HG02938 (cell line): ENCODE data around the gene NEK7.
"Not testable (repeated sequence)": the region's sequence is repeated elsewhere in the genome, so short reads cannot be mapped to it uniquely, and the experiment has no call there.

Experiments
- ATAC-seq: cut with Tn5 transposase; IDR thresholded peaks from one replicate; pipeline ENCODE4 v1.9.1; 2021; ENCODE audit warnings: mild to moderate bottlenecking, moderate library complexity; ENCODE audit not compliant: unreplicated experiment

The NEK7 gene

DNA sequence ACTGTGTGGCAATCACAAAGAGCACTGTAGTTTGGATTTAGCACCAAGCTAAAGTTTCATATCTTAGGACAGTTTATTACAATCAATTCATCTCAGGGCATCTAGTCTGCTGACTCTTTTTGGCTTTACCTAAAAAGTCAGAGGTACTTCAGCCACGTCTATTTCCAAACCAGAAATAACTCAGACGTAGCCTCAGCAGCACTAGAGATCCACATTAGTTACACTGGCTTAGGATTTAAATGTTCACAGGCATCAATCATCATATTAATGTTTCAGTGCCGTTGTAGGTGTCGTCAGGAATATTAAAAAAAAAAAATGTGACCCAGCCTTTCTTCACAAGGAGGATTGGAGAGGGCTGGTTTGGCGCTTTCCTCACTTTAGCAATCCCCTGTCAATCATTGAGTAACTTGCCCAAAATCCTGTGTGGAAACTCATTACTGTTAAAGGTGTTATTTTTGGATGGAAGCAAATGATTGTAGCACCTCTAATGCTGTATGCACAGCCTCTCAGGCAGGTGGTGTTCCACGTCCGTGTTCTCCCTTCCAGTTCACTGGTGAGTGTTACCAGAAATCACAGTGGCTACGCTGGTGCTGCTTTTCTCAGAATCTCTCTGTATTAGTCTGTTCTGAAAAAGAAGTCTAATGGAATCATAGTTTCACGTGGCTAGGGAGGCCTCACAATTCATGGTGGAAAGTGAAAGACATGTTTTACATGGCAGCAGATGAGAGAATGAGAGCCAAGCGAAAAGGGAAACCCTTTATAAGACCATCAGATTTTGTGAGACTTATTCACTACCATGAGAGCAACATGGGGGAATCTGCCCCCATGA, 45.4 kb downstream of the NEK7 start:
- peak; percentile 90 for ATAC-seq

DNA sequence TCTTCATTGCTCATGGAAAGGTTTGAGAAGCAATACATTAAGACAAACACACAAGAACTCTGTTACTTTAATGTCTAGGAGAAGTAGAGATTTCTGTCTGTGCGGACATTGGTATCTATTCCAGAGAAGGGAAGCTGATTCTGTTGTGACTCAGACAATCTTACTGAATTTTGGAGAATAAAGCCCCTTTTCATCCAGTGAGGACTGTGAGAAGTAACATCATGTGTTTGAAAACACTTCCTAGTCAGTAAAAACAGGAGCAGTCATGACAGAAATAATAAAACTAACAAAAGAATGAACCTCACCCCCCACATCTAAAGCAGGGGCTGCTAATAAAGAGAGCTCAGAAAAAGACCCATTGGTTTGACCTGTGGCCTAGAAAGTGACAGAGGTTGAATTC, 46.6 kb downstream of the NEK7 start:
- no peak for ATAC-seq

DNA sequence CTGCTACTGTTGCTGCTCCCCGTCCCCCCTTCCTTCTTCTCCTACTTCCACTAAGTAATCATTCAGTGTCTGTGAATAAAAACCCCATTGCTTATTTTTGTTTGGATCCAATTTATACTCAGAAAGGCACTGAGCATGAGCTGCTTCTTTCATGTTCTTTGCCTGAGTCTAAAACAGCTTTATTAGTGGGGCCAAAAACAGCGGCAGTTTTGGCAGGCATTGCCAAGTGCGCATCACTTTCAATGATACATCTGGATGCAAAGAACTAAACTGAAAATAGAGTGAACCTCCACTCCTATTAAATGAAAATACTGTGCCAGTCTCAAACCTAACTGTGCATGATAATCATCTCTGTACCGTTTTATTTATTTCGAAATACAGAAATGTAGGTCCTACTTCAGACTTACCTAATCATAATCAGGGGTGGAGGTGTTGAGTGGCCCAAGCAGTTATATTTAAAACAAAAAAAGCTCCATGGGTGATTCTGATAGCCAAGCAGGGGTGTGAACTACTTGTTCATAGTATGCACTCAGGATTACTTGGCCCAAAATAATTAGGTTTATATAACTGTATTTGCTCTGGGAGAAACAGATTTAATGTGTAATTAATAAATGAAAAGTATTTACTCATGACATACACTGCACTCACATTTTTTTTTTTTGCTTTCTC, 48.4 kb downstream of the NEK7 start:
- ATAC-seq, result no peak

DNA sequence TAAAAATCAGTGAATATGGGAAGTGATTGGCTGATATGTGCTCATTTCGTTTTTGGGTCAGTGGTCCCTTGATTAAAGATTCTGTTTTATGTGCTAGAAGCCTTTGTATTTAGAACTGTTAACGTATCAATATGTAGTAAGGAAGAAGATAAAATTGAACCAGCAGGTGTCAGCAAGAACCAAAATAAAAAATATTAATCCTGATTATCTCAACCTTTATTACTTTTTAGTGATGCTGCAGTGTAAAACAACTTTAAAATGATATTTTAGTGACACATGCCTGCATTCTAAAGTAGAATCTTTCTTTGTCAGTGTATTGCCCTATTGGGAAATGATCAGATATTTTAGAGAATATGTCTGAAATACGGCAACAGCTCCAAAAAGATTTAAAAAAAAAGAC, 49.5 kb downstream of the NEK7 start:
- ATAC-seq, result no peak

DNA sequence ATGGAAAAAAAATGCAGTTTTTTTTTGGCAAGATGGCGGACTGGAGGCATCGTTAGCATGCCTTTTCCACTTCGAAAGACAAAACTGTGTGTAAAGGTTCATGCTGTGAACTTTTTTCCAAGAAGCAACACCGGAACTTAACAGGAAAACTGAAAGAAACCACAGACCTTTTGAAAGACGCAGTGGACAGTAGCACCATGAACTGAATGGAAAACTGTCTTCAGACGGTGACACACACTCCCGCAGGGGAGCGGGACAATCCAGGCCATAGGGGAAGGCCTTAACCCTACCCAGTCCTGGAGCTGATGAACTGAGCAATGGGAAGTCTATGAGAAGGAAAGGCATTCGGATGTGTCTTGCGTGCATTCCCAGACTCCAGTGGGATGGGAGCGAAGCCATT, 54.9 kb downstream of the NEK7 start:
- ATAC-seq, result no peak

DNA sequence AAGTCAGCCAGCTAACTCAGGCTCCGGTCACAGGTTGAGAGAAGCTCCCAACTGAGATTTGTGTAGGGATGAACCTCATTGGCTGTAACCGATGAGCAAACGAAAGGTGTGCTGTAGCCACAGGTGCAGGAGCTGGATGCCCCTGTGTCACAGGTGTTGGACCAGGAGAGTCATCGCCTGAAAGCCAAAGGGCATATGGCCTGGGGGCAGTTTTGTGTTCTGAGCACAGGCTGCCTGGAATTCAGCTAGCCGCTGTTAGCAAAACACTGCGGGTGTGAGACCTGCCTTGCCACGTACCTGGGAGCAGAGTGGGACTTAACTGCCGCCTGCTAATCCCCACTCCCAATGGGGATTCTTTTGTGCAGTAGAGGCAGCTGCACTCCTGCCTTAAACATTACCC, 55.3 kb downstream of the NEK7 start:
- ATAC-seq, result no peak

DNA sequence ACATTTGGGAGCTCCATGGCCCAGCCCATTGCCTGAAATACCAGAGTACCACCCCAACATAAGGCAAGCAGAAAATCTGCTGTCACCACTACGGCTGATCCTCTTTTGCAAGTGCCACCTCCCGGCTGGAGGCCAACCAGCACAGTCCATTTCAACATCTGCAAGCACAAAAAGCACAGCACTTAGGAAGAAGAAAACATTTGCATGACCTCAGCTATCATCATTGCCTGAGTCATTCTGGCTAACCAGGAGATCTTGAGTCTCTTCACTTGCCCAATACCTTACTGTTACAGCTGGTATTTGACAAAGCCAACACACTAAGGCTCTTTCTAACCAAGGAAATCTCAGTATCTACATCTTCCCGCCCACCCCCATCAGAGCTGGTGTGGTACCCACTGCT, 55.9 kb downstream of the NEK7 start:
- no peak for ATAC-seq

DNA sequence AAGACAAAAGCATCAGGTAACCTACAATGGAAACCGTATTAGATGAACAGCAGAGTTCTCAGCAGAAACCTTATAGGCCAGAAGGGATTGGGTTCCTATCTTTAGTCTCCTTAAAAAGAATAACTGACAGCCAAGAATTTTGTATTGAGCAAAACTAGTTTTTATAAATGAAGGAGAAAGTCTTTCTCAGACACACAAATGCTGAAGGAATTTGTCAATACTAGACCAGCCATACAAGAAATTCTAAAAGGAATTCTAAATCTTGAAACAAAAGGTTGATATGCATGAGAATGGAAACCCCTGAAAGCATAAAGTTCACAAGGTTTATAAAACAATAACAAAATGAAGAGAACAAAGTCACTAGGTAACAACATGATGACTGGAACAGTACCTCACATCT, 58.1 kb downstream of the NEK7 start:
- no peak for ATAC-seq

DNA sequence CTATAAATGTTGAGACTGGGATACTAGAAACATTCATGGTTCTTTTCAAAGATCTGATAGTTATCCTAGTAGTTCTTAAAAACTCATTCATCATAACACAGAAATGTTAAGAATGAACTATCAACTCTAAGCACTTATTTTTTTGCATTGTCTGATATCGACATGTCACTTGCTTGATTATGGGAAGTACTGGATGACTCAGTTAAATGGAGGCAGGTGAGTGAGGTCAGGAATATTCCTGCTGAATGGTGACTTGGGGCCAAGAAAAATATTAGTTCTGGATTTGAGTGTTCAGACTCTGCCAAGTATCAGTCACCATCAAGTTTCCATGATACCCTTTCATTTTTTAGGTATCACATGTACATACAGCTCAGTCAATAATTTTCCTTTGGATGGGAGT, 63.6 kb downstream of the NEK7 start:
- ATAC-seq, result no peak

DNA sequence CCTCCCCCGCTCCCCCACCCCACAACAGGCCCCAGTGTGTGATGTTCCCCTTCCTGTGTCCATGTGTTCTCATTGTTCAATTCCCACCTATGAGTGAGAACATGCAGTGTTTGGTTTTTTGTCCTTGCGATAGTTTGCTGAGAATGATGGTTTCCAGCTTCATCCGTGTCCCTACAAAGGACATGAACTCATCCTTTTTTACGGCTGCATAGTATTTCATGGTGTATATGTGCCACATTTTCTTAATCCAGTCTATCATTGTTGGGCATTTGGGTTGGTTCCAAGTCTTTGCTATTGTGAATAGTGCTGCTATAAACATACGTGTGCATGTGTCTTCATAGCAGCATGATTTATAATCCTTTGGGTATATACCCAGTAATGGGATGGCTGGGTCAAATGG, 70.2 kb downstream of the NEK7 start:
- not testable (repeated sequence) for ATAC-seq

DNA sequence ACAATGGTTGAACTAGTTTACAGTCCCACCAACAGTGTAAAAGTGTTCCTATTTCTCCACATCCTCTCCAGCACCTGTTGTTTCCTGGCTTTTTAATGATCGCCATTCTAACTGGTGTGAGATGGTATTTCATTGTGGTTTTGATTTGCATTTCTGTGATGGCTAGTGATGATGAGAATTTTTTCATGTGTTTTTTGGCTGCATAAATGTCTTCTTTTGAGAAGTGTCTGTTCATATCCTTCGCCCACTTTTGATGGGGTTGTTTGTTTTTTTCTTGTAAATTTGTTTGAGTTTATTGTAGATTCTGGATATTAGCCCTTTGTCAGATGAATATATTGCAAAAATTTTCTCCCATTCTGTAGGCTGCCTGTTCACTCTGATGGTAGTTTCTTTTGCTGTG, 70.7 kb downstream of the NEK7 start:
- not testable (repeated sequence) for ATAC-seq

DNA sequence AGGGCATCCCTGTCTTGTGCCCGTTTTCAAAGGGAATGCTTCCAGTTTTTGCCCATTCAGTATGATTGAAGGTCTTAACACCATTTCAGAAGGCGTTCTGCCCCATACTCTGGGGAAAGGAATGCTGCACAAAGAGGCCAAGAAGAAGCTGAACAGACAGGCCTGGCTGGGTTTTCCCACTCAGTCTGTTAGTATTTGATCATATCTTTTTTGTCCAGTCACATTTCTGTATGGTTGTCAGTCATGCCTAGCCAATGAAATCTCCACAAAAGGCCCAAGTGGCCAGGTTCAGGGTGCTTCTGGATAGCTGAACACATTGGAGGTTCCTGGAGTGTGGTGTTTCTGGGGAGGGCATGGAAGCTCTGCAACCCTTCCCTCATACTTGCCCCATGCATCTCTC, 72.1 kb downstream of the NEK7 start:
- ATAC-seq, result no peak

DNA sequence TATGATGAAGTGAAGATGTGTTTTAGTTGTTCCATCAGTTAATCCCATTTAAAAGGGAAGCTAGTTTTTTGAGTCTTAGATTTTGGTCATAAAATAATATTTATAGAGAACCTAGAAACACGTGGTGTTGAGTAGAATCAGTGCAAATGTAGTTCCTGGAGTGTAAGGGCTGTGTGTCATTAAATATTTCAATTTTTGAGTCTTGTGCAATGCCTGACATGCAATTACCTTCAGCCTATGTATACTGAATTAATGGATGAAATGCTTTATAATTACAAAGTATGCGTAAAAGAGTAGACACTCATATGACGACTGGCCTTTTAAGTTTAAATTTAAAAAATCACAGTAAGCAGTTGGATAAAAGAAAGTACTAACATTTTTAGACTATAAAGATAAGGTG, 75.0 kb downstream of the NEK7 start:
- ATAC-seq, result no peak

DNA sequence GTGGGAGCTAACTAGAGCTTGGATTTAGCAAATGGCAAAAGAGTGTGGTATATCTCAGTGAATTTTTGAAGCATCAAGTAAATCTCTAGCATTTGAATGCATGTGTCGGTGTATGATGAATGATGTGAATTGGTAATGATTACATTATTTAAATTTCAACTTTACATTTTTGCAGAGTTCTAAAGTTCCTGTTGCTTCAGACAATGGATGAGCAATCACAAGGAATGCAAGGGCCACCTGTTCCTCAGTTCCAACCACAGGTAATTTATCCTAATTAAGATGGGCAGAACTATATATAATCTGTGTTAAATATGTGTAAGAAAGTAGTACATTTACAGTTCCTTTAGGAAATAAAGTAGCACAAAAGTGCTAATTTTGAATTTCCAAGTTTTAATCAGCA, 75.6 kb downstream of the NEK7 start:
- ATAC-seq, result no peak

DNA sequence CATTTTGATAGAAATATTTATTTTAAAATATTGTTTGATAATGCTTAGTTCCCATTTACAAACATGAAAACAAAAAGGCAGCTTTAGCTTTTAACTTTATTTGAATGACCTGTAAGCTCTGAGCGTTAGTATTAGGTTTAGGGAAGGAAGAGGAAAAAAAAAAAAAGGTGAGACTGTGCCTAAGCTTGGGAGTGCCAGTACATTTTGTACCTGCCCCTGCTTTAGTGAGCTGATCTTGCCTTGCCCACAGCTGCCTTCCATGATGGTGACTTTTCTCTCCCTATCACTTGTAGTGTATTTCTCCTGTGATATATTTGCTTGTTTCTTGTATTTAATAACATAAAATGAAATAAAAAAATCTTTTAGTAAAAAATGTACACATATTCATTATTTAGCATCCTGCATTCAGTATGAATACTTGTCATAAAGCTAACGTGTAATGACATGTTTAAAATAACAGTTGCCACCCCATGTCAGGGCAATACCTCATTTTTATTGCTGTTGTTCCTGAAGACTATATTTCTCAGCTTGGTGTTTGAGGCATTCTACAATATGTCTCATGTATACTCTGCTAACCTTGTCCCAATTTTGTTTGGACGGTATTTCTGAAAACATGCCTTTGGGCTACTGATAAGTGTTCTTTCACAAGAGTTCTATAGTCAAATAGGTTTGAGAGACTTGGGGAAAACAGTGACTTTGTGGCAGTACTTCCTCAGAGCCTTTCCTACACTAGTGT, 76.3 kb downstream of the NEK7 start:
- ATAC-seq, result no peak

DNA sequence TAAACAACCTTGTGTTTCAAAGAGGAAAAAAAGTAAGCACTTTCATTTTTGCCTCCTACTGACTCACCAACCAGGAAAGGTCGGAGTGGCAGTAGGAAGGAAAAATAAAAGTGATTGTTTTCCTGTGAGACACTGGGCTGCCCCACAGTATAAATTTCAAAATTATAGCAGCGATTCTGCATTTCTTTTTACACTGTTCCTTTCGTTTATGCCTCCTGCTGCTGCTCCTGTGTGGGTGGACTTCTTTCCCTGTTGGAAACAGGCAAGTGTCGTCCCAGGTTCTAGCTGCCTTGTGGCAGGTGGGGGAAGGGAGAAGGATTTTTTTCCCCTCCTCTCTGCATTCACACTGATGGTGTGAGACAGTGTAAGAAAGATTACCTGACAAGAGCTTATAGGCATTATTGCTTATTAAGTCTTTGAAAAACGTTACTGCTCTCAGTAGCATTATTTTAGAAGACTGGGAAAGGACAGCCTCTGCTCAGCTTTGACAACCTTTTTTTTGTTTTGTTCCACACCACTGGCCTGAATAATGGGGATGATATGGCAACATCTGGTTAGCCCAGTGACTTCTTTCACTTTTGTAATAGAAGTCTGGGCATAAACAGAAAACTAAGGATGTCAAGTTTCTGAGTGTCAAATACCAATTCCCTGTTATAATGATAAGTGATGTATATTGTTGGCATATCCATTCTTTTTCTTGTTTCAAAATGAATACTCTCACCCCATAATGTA, 77.9 kb downstream of the NEK7 start:
- peak; percentile 58 for ATAC-seq

DNA sequence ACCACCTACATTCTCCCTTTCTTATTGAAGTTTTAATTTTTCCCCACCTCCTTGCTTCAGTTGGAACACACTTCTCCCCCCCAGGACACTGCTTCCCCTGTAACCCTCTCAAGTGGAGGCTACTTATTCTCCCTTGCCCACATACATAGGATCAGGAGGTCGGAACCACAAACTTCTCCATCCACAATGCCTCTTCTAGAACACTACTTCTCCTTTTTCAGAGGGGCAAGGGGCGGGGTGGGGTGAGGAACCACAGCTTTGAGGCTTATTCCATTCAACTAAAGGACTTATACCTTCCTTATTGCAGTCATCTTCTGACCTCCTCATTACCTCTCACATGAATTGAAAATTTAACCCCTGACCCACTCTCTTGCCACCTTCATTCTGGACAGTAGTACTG, 81.3 kb downstream of the NEK7 start:
- no peak for ATAC-seq

DNA sequence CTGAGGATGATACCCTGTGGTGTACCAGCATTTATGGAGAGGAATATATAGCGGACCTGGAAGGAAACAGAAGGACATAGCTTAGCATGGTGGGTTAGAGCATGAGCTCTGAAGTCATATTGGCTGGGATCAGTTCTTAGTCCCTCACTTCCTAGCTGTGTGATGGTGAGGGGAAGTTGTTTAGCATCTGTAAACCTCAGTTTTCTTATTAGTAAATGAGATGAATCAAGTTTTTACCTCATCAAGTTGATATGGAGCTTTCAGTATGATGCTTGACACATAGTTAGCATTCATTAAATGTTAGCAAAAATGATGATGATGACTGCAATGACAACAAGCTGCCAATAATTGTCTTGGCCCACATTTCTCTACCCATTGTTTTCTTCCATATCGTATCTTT, 84.8 kb downstream of the NEK7 start:
- ATAC-seq, result no peak

DNA sequence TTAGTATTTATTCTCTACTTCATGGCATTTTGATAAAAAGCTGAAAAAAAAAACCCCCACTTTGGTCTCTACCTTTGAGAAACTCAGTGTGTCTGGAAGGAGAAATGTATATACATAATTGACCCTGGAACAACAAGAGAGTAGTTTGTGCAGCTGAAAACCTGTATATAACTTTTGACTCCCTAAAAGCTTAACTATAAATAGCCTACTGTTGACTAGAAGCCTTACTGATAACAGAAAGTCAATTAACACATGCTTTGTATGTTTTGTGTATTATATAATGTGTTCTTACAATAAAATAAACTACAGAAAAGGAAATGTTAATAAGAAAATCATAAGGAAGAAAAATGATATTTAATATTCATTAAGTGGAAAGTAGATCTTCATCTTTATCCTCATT, 88.0 kb downstream of the NEK7 start:
- no peak for ATAC-seq

DNA sequence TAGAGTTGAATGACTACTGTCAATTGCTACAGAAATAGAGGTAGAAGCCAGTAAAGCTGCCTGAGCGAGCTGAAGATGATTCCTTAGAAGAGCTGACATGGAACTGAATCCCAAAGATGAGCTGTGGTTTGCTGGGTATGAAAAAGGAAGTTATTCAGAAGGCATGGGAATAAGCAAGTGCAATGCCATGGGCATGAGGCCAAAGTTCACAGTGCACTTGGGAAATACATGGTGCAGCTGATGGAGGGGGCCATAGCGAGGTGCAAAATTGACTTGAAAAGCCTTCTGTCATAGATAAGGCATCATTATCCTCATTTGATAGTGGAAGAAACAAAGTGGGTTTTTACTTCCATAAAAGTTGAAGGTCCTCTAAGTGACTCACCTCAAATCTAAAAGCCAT, 88.6 kb downstream of the NEK7 start:
- ATAC-seq, result no peak

DNA sequence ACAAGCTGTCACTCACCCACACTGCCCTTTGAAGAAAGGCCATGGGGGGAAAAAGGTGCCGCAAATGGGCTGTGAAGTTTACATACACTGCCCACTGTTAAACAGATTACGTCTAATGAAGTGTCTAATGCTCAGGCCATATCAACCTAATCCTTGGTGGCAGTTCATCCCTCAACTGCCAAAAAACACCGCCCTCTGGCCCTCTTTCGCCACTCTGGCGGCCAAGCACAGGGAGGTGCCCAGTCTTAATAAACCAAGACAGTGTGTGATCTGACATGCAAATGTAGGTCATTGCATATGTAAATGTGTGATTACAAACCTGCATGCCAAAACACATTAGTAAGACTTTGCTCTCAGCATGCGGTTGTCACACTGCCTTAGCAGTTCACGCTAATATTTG, 89.5 kb downstream of the NEK7 start:
- ATAC-seq, result no peak
